ENCODE data around the gene CPXM2.
"Not testable (repeated sequence)": the region's sequence is repeated elsewhere in the genome, so short reads cannot be mapped to it uniquely, and the experiment has no call there.

CPXM2 gene

GRCh38 chr10:123766761-123767160, 124.8 kb downstream of the CPXM2 start:
- DNase-seq: no peak

GRCh38 chr10:123766012-123766411, 125.6 kb downstream of the CPXM2 start:
- DNase-seq: no peak

GRCh38 chr10:123761666-123762230, 129.9 kb downstream of the CPXM2 start:
- DNase-seq: no peak

DNA sequence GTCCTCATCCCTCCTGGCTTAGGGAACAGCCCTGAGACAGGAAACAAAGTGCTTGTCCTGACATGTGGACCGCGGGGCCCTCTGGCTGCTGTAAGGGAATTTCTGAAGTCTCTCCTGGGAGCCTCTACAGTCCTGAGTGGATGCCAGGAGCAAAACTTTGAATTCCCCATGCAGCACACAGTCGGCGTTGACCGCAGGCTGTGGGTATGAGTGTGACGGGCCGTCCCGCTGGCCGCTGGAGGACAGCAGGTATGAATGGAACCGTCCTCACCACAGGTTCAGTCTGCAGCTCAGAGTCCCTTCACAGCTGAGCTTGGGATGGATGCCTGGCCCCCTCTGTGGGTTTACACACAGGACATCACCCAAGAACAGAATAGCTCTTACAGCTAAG, 130.6 kb downstream of the CPXM2 start:
- no peak for DNase-seq

- DNase-seq: no peak
These were observed 131.1 kb downstream of the CPXM2 start for GRCh38 chr10:123760356-123761037.

DNA sequence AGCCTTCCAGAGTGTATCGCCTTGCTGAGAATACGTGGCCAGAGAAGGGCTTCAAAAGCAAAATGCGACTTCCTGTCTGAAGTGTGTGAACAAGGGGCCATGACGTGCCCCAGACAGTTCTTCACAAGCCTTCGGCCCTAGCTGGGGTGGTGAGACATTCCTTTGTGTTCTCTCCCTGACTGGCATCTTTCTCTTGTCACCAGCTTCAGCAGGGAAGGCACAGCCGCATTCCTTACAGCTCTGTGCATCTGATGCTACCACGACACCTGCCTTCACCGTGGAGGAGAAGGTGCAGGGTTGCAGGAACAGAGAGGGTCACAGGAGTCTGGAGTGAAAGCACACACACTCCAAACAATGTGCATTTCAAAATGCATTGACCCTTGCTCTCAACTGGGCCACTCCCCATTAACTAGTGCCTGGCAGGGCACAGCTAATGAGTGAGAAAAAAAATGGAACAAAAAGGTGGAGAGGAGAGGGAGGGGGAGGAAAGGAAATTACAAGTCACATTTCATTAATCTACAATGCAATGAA, 132.0 kb downstream of the CPXM2 start:
- no peak for DNase-seq

- DNase-seq: no peak
These were observed 132.6 kb downstream of the CPXM2 start for GRCh38 chr10:123759041-123759440.

DNA sequence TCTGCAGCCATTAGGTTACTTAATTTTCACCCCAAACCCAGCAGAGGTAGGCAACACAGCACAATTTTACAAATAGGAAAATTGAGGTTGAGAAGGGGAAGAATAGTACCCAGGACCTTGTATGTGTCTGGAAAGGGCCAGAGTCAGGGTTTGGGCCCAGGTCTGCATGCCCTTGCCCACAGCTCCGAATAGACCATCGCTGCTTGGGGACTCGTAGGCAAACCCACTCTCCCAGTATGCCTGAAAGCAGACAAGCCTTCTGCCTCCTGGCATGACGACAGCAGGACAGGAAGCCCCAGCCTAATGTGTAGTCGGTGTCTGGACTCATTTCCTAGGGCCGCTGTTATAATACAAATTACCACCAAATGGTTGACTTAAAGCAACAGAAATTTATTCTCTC, 133.8 kb downstream of the CPXM2 start:
- DNase-seq: no peak

DNA sequence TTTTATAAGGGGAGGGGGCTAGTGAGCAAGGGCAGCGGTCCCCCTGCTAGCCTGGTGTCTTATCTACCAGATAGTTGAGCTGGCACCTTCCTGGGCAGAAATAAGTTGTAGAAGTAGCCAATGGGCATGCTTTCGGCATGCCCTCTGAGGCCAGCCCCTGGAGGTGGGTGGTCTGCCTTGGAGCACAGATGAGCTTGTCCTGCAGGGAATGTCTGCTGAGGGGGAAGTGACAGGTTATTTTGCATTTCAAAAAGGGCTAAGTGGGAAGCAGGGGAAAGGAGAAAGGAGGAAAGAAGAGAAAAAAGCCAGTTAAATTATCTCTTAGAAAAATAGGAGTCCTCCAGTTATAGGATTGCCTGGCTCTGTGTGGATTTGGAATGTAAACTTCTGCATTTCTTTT, 136.5 kb downstream of the CPXM2 start:
- no peak for DNase-seq

- no peak for DNase-seq
These were observed 137.5 kb downstream of the CPXM2 start for GRCh38 chr10:123754123-123754522.

- DNase-seq: no peak
These were observed 140.1 kb downstream of the CPXM2 start for GRCh38 chr10:123751342-123752134.

- DNase-seq: no peak
These were observed 140.7 kb downstream of the CPXM2 start for GRCh38 chr10:123750901-123751300.

DNA sequence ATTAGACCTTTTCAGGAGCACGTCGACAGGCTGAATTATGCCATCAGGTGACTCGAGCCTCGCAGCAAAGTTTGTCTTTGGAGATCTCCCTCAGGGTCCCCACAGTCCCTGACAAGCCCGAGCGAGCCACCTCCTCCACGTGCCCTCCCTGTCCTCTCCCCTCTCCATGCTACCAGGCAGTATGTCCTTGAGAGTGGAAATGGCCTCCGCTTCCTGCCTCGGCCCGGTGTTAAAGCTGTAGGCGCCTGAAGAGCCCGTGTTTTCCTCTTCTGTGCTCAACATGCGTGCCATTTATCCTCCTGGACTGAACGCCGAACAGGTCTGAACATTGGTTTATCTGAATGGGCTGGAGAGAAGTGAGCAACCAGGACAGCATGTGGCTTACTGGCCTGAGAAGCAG, 142.9 kb downstream of the CPXM2 start:
- DNase-seq: no peak

DNA sequence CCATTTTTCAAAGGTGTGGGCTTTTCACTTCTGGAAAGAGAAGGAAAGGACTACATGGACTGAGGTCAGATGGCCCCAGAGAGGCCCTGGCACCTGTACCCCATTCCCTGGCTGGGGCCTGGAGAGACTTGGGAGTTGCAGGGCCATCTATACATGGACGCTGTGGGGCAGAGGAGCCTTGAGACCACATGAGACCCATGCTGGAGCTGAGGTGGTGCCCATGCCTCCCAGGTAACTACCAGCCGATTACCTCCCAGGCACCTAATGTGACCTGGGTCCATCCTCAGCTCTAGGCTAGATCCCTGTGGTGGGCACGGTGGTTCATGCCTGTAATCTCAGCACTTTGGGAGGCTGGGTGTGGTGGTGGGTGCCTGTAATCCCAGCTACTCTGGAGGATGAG, 144.2 kb downstream of the CPXM2 start:
- DNase-seq: no peak

DNA sequence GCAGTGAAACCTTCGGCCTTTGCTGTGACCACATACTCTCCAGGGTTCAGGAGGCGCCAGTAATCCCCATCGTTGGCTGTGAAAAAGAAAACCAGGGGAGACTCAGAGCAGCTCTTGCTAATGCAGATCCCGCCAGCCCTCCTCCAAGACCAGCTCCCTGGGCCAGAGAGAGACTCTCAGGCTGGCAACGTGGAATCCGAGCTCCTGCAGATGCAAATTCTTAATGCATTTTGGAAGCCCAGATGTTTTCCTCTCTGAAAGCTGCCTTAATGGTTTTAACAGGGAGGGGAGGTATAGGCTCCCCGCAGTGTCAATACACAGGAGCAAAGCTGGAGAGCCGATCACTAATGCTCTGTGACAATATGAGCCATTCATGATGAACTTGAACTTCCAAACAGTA, 144.7 kb downstream of the CPXM2 start:
- DNase-seq: no peak

GRCh38 chr10:123746520-123746919, 145.1 kb downstream of the CPXM2 start:
- no peak for DNase-seq

GRCh38 chr10:123746061-123746460, 145.5 kb downstream of the CPXM2 start:
- DNase-seq: no peak

DNA sequence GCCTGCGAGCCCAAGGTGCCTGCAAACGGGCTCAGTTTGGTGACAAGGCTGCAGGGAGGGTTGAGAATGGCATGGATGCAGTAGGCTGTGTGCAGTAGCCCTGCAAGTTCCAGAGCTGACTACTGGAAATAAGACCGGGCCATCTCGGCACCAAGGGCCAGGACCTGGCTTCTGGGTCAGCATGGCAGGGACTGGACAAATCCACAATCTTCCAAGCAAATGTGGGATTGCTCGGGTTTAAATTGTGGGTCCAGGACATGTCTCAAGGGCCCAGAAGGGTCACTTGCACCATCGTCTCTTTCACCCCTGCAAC, 147.4 kb downstream of the CPXM2 start:
- no peak for DNase-seq

- DNase-seq: no peak
These were observed 148.0 kb downstream of the CPXM2 start for GRCh38 chr10:123743441-123744223.

GRCh38 chr10:123742751-123743440, 148.7 kb downstream of the CPXM2 start:
- no peak for DNase-seq

- no peak for DNase-seq
These were observed 149.9 kb downstream of the CPXM2 start for GRCh38 chr10:123741711-123742110.

GRCh38 chr10:123741146-123741545, 150.5 kb downstream of the CPXM2 start:
- no peak for DNase-seq

- not testable (repeated sequence) for DNase-seq
These were observed 154.7 kb downstream of the CPXM2 start for GRCh38 chr10:123736917-123737316.
